ENCODE data around the gene INVS.
"Not testable (repeated sequence)": the region's sequence is repeated elsewhere in the genome, so short reads cannot be mapped to it uniquely, and the experiment has no call there.

Gene INVS, protein sequence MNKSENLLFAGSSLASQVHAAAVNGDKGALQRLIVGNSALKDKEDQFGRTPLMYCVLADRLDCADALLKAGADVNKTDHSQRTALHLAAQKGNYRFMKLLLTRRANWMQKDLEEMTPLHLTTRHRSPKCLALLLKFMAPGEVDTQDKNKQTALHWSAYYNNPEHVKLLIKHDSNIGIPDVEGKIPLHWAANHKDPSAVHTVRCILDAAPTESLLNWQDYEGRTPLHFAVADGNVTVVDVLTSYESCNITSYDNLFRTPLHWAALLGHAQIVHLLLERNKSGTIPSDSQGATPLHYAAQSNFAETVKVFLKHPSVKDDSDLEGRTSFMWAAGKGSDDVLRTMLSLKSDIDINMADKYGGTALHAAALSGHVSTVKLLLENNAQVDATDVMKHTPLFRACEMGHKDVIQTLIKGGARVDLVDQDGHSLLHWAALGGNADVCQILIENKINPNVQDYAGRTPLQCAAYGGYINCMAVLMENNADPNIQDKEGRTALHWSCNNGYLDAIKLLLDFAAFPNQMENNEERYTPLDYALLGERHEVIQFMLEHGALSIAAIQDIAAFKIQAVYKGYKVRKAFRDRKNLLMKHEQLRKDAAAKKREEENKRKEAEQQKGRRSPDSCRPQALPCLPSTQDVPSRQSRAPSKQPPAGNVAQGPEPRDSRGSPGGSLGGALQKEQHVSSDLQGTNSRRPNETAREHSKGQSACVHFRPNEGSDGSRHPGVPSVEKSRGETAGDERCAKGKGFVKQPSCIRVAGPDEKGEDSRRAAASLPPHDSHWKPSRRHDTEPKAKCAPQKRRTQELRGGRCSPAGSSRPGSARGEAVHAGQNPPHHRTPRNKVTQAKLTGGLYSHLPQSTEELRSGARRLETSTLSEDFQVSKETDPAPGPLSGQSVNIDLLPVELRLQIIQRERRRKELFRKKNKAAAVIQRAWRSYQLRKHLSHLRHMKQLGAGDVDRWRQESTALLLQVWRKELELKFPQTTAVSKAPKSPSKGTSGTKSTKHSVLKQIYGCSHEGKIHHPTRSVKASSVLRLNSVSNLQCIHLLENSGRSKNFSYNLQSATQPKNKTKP

GRCh38 chr9:100098887-100099721 lies at the start of gene INVS, which contains the start of gene ERP44:
INVS (plus strand) TSS chr9:100099243; CDS start chr9:100104522, 5,279 bp downstream.
ERP44 (minus strand) TSS chr9:100099000; CDS start chr9:100098840, 160 bp downstream.
- peak; percentile 83 to 89 (median 88) for DNase-seq (ENCODE audit: low read depth in 3 of 3, low spot score in 1 of 3)

DNA sequence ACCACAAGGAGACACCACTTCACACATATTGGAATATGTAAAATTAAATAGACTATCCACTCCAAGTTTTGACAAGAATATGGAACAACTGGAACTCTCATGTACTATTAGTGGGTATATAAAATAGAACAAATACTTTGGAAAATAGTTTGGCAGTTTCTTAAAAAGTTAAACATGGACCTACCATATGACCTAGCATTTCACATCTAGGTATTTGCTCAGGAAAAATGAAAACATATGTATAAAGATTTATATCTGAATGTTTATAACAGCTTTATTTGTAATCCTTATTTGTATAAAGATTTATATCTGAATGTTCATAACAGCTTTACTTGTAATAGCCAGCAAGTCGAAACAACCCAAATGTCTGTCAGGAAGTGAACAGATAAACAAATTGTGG lies 49.5 kb upstream of the INVS start:
- no peak for DNase-seq (ENCODE audit: low read depth in 3 of 3, low spot score in 1 of 3)

GRCh38 chr9:100052375-100052774 lies 46.7 kb upstream of the INVS start:
- no peak for DNase-seq (ENCODE audit: low read depth in 3 of 3, low spot score in 1 of 3)

GRCh38 chr9:100056561-100056960 lies 42.5 kb upstream of the INVS start:
- DNase-seq (ENCODE audit: low read depth in 3 of 3, low spot score in 1 of 3): no peak

DNA sequence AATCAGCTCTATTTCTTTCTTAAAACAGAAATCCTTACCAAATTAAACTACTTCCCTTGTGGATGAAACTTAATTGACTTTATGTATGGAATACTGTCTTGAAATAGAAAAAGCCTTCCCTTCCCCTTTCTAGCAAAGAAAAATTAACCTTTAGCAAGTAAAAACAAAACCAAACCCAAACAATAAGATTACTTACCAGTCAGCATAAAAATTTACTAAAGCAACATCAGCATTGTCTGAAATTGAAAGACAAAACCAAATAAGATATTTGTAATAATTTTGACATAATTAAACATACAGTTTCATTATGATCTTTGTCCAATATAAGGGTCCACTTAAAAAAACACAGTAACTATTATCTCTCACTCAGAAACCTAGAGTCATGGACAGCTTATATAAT lies 41.4 kb upstream of the INVS start:
- DNase-seq (ENCODE audit: low read depth in 3 of 3, low spot score in 1 of 3): no peak

GRCh38 chr9:100058699-100059579 lies 40.1 kb upstream of the INVS start:
- DNase-seq (ENCODE audit: low read depth in 3 of 3, low spot score in 1 of 3): no peak

GRCh38 chr9:100062683-100063082 lies 36.4 kb upstream of the INVS start:
- not testable (repeated sequence) for DNase-seq (ENCODE audit: low read depth in 3 of 3, low spot score in 1 of 3)

- DNase-seq (ENCODE audit: low read depth in 3 of 3, low spot score in 1 of 3): no peak
Observed at GRCh38 chr9:100063185-100063584, 35.9 kb upstream of the INVS start.

DNA sequence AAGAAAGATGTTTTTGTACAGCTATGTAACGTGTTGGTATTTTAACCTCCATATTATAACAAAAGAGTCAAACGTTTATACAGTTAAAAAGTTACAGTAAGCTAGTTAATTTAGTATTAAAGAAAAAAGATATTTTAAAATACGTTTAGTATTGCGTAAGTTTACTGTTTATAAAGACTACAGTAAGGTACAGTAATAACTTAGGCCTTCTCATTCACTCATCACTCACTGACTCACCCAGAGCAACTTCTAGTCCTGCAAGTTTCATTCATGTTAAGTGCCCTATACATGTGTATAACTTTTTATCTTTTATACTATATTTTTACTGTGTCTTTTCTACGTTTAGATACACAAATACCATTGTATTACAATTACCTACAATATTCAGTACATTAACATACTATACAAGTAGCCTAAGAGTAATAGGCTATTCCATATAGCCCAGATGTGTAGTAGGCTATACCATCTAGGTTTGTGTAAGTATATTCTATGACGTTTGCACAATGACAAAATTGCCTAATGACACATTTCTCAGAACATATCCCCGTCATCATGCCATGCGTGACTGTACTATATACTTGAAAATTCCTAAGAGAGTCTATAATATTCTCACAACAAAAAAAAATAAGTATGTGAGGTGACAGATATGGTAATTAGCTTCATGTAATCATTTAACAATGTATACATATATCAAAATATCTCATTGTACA lies 34.0 kb upstream of the INVS start:
- no peak for DNase-seq (ENCODE audit: low read depth in 3 of 3, low spot score in 1 of 3)

GRCh38 chr9:100066539-100066938 lies 32.5 kb upstream of the INVS start:
- DNase-seq (ENCODE audit: low read depth in 3 of 3, low spot score in 1 of 3): no peak

DNA sequence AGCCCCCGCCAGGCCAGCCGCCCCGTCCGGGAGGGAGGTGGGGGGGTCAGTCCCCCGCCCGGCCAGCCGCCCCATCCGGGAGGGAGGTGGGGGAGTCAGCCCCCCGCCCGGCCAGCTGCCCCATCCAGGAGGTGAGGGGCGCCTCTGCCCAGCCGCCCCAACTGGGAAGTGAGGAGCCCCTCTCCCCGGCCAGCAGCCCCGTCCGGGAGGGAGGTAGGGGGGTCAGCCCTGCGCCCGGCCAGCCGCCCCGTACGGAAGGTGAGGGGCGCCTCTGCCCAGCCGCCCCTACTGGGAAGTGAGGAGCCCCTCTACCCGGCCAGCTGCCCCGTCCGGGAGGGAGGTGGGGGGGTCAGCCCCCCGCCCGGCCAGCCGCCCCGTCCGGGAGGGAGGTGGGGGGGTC lies 31.1 kb upstream of the INVS start:
- DNase-seq (ENCODE audit: low read depth in 3 of 3, low spot score in 1 of 3): not testable (repeated sequence)

DNA sequence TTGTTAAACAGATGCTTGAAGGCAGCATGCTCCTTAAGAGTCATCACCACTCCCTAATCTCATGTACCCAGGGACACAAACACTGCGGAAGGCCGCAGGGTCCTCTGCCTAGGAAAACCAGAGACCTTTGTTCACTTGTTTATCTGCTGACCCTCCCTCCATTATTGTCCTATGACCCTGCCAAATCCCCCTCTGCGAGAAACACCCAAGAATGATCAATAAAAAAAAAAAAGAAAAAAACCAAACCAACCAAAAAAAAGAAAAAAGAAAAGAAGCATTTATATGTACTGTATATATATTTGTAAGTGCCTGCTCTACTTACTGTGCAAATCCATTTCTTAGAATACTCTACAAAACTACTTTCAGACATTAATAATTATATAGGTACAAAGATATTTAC lies 30.0 kb upstream of the INVS start:
- not testable (repeated sequence) for DNase-seq (ENCODE audit: low read depth in 3 of 3, low spot score in 1 of 3)

GRCh38 chr9:100070104-100071041 lies 28.7 kb upstream of the INVS start:
- no peak for DNase-seq (ENCODE audit: low read depth in 3 of 3, low spot score in 1 of 3)

- no peak for DNase-seq (ENCODE audit: low read depth in 3 of 3, low spot score in 1 of 3)
Observed at GRCh38 chr9:100071271-100071670, 27.8 kb upstream of the INVS start.

GRCh38 chr9:100072805-100073204 lies 26.2 kb upstream of the INVS start:
- no peak for DNase-seq (ENCODE audit: low read depth in 3 of 3, low spot score in 1 of 3)

DNA sequence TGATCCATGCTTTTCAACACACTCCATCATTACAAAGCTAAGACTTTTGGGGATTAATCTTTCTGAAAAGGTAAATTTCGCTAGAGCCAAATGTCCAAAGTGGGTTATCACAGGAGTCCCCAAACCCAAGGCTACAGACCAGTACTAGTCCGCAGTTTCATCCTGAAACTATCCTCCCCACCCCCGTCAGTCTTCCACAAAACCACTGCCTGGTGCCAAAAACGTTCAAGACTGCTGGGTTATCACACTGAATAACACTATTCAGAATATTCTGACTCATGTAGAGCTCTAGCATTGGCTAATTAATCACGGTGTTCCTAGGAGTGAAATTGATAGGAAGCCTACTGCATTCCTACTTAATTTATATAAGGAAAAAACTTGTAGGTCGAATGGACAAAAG lies 24.9 kb upstream of the INVS start:
- no peak for DNase-seq (ENCODE audit: low read depth in 3 of 3, low spot score in 1 of 3)

GRCh38 chr9:100074989-100075388 lies 24.1 kb upstream of the INVS start:
- no peak for DNase-seq (ENCODE audit: low read depth in 3 of 3, low spot score in 1 of 3)

DNA sequence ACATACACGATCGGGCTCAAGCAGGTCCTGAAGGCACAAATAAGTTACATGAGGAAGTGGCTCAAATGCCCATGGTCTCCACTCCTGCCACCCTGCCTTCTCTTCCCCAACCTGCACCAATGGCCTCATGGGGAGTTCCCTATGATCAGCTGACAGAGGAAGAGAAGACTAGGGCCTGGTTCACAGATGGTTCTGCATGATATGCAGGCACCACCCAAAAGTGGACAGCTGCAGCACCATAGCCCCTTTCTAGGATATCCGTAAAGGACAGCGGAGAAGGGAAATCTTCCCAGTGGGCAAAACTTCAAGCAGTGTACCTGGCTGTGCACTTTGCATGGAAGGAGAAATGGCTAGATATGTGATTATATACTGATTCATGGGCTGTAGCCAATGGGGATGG lies 22.8 kb upstream of the INVS start:
- DNase-seq (ENCODE audit: low read depth in 3 of 3, low spot score in 1 of 3): not testable (repeated sequence)

All from stimulated activated CD4-positive, alpha-beta T cell treated with anti-CD3 and anti-CD28 coated beads, TNF-alpha, amount 100 ng/mL, for 1 hour (primary cell).